Stimulated activated CD4-positive, alpha-beta T cell treated with anti-CD3 and anti-CD28 coated beads, Interleukin-1b, Interleukin-23, amount 100 ng/mL, for 1 hour (primary cell): ENCODE data around the gene SULT1A1.
"Not testable (repeated sequence)": the region's sequence is repeated elsewhere in the genome, so short reads cannot be mapped to it uniquely, and the experiment has no call there.

ENCODE experiments used
- DNase-seq, 2 donors: peaks; one replicate each; pipeline ENCODE4 v3.0.0-alpha.2; 2020; ENCODE audit warnings: low read depth in 2 of 2

SULT1A1 gene

GRCh38 chr16:28608867-28609596 is 812 bp downstream of the SULT1A1 start:
- DNase-seq = not testable (repeated sequence)

GRCh38 chr16:28608496-28608808 is 1.4 kb downstream of the SULT1A1 start:
- DNase-seq = not testable (repeated sequence)

- DNase-seq = not testable (repeated sequence)
These were observed 2.0 kb downstream of the SULT1A1 start for GRCh38 chr16:28607681-28608495.

GRCh38 chr16:28607116-28607623 is 2.7 kb downstream of the SULT1A1 start:
- DNase-seq = no peak

GRCh38 chr16:28606291-28607115 is 3.3 kb downstream of the SULT1A1 start:
- DNase-seq = no peak

GRCh38 chr16:28604186-28604565 is 5.7 kb downstream of the SULT1A1 start:
- DNase-seq = no peak

GRCh38 chr16:28603381-28604185 is 6.3 kb downstream of the SULT1A1 start:
- DNase-seq = no peak

- DNase-seq = no peak
These were observed 7.3 kb downstream of the SULT1A1 start for GRCh38 chr16:28602529-28602928.

- DNase-seq = not testable (repeated sequence)
These were observed 7.8 kb downstream of the SULT1A1 start for GRCh38 chr16:28602062-28602461.

- not testable (repeated sequence) for DNase-seq
These were observed 8.3 kb downstream of the SULT1A1 start for GRCh38 chr16:28601589-28601988.

- not testable (repeated sequence) for DNase-seq
These were observed 8.9 kb downstream of the SULT1A1 start for GRCh38 chr16:28600965-28601364.

GRCh38 chr16:28599377-28600285 is 10.2 kb downstream of the SULT1A1 start:
- DNase-seq = not testable (repeated sequence)

- no peak for DNase-seq
These were observed 12.1 kb downstream of the SULT1A1 start for GRCh38 chr16:28597692-28598261.

GRCh38 chr16:28596840-28597691 is 12.8 kb downstream of the SULT1A1 start, which contains the start of gene SULT1A2:
Gene SULT1A2 (minus strand): TSS chr16:28597050. CDS start chr16:28595930, 1,120 bp downstream.
- DNase-seq = no peak

GRCh38 chr16:28596115-28596630 is 13.7 kb downstream of the SULT1A1 start:
- no peak for DNase-seq

- DNase-seq = not testable (repeated sequence)
These were observed 14.4 kb downstream of the SULT1A1 start for GRCh38 chr16:28595451-28595850.

- no peak for DNase-seq
These were observed 16.8 kb downstream of the SULT1A1 start for GRCh38 chr16:28592979-28593553.

- DNase-seq = no peak
These were observed 17.3 kb downstream of the SULT1A1 start for GRCh38 chr16:28592511-28592910.
